Brain microvascular endothelial cell (primary cell): Measurements from ENCODE around the gene DOK4.

Experiments used
- DNase-seq: peaks from one replicate; pipeline ENCODE4 v3.0.0-alpha.2; 2020
- H3K27ac ChIP-seq: fragments of 250-450 bp; sonication (Bioruptor Pico); 2 replicates; pipeline ENCODE4 v1.5.1; 2020; ENCODE audit warnings: mild to moderate bottlenecking, moderate library complexity
- H3K27me3 ChIP-seq: fragments of 250-450 bp; sonication (Bioruptor Pico); replicated peaks from 2 replicates; pipeline ENCODE4 v1.5.1; 2020; ENCODE audit warnings: mild to moderate bottlenecking
- H3K36me3 ChIP-seq: fragments of 250-450 bp; sonication (Bioruptor Pico); replicated peaks from 2 replicates; pipeline ENCODE4 v1.5.1; 2020; ENCODE audit warnings: mild to moderate bottlenecking
- H3K4me3 ChIP-seq: 2 replicates; pipeline ENCODE4 v1.5.1; 2011; ENCODE audit warnings: low read depth, mild to moderate bottlenecking, control low read depth, low read length, moderate library complexity
- in situ Hi-C: cut with HindIII; loops from 2 replicates; pipeline ENCODE4 v1.10.0; 2017; ENCODE audit warnings: low sequenced_read_pairs, low pct_ligation_motif_present
- TF ChIP-seq, protein P1 (sequence below): IDR thresholded peaks from 2 replicates; pipeline ENCODE4 v1.5.1; 2011; ENCODE audit warnings: low read depth, mild to moderate bottlenecking, moderate library complexity, low read length, control low read depth, inconsistent platforms; ENCODE audit errors: missing control alignments

DOK4 gene

DNA sequence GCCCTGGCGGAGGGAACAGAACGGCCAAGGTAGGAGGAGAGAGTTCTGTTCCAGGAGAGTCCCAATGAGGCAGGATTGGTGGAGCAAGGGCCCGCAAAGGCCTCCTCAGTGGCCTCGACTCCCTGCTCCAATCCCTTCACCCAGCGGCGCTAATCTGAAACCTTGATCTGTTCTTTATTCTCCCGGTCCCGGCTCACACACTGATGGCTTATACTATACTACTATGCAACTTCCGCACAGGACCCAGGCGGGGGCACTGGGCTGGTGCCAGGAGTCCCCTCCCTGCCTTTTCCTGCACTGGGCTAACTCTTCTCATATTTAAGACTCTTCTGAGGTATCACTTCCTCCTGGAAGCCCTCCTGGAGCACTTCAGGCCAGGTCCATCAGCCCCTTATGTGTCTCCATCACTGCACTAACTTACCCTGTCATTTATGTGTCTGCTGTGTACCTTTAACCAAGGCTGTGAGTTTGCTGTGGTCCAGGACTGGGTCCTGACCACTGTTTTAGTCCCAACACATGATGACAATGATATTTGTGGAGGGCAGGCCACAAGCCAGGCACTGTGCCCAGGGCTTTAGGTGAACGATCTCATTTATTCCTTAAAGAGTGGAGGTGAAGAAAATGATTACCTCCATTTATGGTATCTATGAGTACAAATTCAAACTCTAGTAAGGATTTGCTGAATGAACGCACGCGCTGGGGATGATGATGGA is 43.3 kb upstream of the DOK4 start:
- TF ChIP-seq, protein P1, sequence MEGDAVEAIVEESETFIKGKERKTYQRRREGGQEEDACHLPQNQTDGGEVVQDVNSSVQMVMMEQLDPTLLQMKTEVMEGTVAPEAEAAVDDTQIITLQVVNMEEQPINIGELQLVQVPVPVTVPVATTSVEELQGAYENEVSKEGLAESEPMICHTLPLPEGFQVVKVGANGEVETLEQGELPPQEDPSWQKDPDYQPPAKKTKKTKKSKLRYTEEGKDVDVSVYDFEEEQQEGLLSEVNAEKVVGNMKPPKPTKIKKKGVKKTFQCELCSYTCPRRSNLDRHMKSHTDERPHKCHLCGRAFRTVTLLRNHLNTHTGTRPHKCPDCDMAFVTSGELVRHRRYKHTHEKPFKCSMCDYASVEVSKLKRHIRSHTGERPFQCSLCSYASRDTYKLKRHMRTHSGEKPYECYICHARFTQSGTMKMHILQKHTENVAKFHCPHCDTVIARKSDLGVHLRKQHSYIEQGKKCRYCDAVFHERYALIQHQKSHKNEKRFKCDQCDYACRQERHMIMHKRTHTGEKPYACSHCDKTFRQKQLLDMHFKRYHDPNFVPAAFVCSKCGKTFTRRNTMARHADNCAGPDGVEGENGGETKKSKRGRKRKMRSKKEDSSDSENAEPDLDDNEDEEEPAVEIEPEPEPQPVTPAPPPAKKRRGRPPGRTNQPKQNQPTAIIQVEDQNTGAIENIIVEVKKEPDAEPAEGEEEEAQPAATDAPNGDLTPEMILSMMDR: no peak
- H3K27ac ChIP-seq: no peak overlapping the region

DNA sequence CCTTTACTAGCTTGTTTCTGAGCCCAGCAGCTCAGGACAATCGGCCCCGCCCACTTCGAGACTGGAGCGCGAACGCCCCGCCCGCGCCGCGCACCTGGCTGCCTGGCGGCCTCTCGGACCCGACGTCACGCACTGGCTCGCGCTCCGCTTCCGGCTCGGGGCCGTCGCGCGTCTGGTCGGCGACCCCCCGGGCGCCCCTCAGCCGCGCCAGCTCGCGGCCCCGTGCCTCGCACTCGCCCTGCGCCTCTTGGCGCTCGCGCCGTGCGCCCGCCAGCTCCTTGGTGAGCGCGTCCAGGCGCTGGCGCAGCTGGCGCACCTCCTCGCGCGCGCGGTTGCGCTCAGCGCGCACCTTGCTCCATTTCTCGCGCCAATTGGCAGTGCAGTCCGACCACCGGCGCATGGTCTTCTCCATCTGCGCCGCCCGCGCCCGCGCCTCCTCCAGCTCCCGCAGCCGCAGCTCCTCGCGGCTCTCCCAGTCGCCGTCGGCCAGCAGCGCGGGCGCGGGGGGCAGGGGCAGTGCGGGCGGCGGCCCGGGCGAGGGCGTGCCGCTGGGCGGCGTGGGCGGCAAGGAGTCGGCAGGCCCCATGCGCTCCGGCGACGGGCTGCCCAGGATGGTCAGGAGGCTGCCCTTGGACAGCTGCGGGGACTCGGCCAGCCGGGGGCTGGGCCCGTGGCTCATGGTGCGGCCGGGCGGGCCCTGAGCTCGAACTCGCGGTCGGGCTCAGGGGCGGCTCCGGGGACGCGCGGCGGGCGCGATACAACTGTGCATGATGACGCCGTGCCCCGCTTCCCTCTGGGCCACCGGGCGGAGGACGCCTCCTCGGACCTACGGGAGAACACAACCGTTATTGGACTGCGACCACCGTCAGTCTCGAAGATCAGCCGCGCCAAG is 42.5 kb upstream of the DOK4 start:
- no peak overlapping the region for H3K4me3 ChIP-seq
- TF ChIP-seq, protein P1: no peak
- no peaks in the 10 kb centered on the region for H3K27me3 ChIP-seq
- in situ Hi-C loops: no loop called here
- H3K27ac ChIP-seq: no peak overlapping the region
- H3K36me3 ChIP-seq: no peaks in the 10 kb centered on the region
- no peak for DNase-seq

More for the DNA sequence above, 43.3 kb upstream of the DOK4 start:
- no peaks in the 10 kb centered on the region for H3K36me3 ChIP-seq
- no peaks in the 10 kb centered on the region for H3K27me3 ChIP-seq
- DNase-seq: no peak
- in situ Hi-C loops: no loop called here
- no peak overlapping the region for H3K4me3 ChIP-seq

DNA sequence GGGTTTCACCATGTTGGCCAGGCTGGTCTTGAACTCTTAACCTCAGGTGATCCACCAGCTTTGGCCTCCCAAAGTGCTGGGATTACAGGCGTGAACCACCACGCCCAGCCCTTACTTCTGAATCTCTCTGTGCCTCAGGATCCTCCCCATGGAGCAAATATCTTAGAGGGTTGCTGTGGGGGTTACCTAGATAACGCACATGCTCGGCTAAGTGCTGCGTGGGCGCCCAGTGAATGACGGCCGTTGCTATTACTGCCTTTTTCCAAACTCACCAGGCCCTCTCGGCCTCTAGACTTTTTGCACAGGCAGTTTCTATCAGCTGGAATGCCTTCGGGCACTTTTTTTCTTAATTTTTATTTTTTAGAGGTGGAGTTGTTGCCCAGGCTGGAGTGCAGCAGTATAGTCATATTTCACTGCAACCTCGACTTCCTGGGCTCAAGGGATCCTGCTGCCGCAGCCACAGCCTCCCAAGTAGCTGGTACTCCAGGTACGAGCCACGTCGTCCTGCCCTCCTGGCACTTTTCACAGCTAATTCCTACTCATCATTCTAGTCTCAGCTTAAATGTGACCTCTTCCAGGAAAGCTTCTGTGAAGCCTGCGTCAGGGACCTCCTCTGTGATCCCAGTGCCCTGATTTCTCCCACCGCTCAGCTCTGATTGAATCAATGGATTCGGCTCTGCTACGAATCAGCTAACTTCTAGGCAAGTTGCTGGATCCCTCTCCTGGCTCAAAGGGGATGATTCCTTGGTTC is 41.5 kb upstream of the DOK4 start:
- no peak for DNase-seq
- Histone ChIP-seq H3K27ac (no peak overlapping the region), H3K27me3 (no peaks in the 10 kb centered on the region), H3K4me3 (no peak overlapping the region), H3K36me3 (no peaks in the 10 kb centered on the region)
- TF ChIP-seq, protein P1: no peak
- in situ Hi-C loops: no loop called here

DNA sequence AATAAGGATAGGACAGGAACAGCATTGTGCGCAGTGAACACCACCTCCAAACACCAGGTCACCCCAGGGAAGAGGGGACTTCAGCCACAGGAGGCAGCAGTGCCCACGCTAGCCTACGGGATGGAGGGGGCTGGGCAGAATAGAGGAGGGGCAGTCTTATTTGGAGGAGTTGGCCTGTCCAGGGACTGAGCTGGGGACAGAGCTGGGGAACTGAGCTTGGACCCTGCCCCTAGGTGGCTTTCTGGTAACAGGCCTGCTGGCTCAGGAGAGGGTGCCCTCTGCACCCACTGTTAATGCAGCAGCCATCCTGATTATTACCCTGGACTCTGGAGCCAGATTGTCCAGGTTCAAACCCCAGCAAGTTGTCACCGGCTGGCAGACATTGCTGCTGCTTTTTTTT is 40.7 kb upstream of the DOK4 start:
- Histone ChIP-seq H3K27ac (no peak overlapping the region), H3K36me3 (no peaks in the 10 kb centered on the region), H3K27me3 (no peaks in the 10 kb centered on the region), H3K4me3 (no peak overlapping the region)
- no peak for DNase-seq
- in situ Hi-C loops: no loop called here
- TF ChIP-seq, protein P1: peak; percentile 6

DNA sequence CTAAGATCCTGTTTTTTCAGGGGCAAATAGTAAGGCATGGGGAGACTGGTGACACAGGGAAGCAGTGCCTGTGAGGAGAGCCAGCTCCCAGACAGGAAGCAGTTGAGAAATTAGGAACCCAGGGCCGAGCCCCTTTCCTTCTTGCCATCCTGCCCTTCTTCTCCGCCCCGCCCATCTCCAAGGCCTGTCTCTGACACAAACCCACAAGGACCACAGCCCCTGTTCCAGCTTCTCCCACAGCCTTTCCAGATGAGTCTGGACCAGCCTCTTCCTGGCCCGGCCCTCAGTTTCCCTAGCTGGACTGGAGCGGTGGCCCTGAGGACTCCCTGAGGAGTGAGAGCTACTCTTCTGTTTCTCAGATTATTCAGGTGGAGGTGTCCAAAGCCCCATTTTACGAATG is 40.2 kb upstream of the DOK4 start:
- in situ Hi-C loops: no loop called here
- Histone ChIP-seq H3K27me3 (no peaks in the 10 kb centered on the region), H3K27ac (no peak overlapping the region), H3K36me3 (no peaks in the 10 kb centered on the region), H3K4me3 (no peak overlapping the region)
- TF ChIP-seq, protein P1: no peak
- DNase-seq: no peak
